IMR-90 (cell line): ENCODE measurements around the gene TST. TPM values are rescaled to one million over a fixed set of nuclear protein-coding genes. Genes with fewer than 3 reads are reported as not detected.

Experiments
- ATAC-seq: fragments of 200-7000 bp; cut with Tn5 transposase; 2 replicates; pipeline ENCODE4 v1.9.1; 2020; ENCODE audit warnings: low read depth, mild to moderate bottlenecking, moderate library complexity
- BruUV-seq: library from RNA; stranded (reverse); fragments of 400-500 nt; replicated peaks from 2 replicates; lab custom pipeline; 2021; lab: Mats Ljungman, UMichigan
- CTCF ChIA-PET: fragments of 300-600 bp; formaldehyde crosslinking; extraction: SDS; loops from one replicate; lab custom pipeline; 2021; ENCODE audit warnings: antibody characterized with exemption; lab: Yijun Ruan, JAX
- POLR2A ChIA-PET: fragments of 300-600 bp; sonication (Branson Sonifier 250); formaldehyde crosslinking; loops from one replicate; lab custom pipeline; 2022; ENCODE audit warnings: antibody characterized with exemption; ENCODE audit not compliant: unreplicated experiment; lab: Charles Lee
- DNase-seq: peaks from one replicate; pipeline ENCODE4 v3.0.0; 2013
- H2AFZ ChIP-seq: replicated peaks from 2 replicates; pipeline ENCODE3; 2013; ENCODE audit warnings: low read length, mild to moderate bottlenecking; ENCODE audit not compliant: poor library complexity
- H2AK5ac ChIP-seq: 2 replicates; pipeline ENCODE4 v1.6.1; 2013; ENCODE audit warnings: low read depth, low read length, inconsistent platforms
- H2AK9ac ChIP-seq: replicated peaks from 2 replicates; pipeline ENCODE3; 2013; ENCODE audit warnings: mild to moderate bottlenecking, low read depth, low read length, moderate library complexity; ENCODE audit not compliant: poor library complexity
- H2BK120ac ChIP-seq: 2 replicates; pipeline ENCODE4 v1.6.1; 2013; ENCODE audit warnings: low read depth, low read length, inconsistent platforms
- H2BK15ac ChIP-seq: 3 replicates; pipeline ENCODE4 v1.6.1; 2013; ENCODE audit warnings: low read depth, low read length, inconsistent platforms
- H2BK20ac ChIP-seq: 2 replicates; pipeline ENCODE4 v1.6.1; 2013; ENCODE audit warnings: low read depth, mild to moderate bottlenecking, inconsistent platforms, low read length, moderate library complexity
- H2BK5ac ChIP-seq: 2 replicates; pipeline ENCODE4 v1.6.1; 2013; ENCODE audit warnings: mild to moderate bottlenecking, low read depth, low read length, inconsistent platforms; ENCODE audit not compliant: poor library complexity, severe bottlenecking
- H3K14ac ChIP-seq: replicated peaks from 2 replicates; pipeline ENCODE4 v1.6.1; 2013; ENCODE audit warnings: low read depth, low read length, inconsistent platforms
- H3K18ac ChIP-seq: 2 replicates; pipeline ENCODE4 v1.6.1; 2013; ENCODE audit warnings: low read depth, low read length, control low read depth
- H3K23ac ChIP-seq: 2 replicates; pipeline ENCODE4 v1.6.1; 2013; ENCODE audit warnings: low read depth, low read length, inconsistent platforms
- H3K27ac ChIP-seq: 2 replicates; pipeline ENCODE4 v1.5.1; 2013; ENCODE audit warnings: mild to moderate bottlenecking, control low read depth, low read length; ENCODE audit not compliant: insufficient read depth
- H3K27me3 ChIP-seq: 2 replicates; pipeline ENCODE4 v1.6.1; 2013; ENCODE audit warnings: low read length; ENCODE audit not compliant: control insufficient read depth, insufficient read depth
- H3K36me3 ChIP-seq: 2 replicates; pipeline ENCODE4 v1.6.1; 2013; ENCODE audit warnings: low read length, mixed read lengths; ENCODE audit not compliant: control insufficient read depth, insufficient read depth
- H3K4ac ChIP-seq: 2 replicates; pipeline ENCODE4 v1.6.1; 2013; ENCODE audit warnings: low read depth, low read length, inconsistent platforms
- H3K4me1 ChIP-seq: 2 replicates; pipeline ENCODE4 v1.6.1; 2013; ENCODE audit warnings: low read length, mixed read lengths; ENCODE audit not compliant: control insufficient read depth, insufficient read depth
- H3K4me2 ChIP-seq: 2 replicates; pipeline ENCODE4 v1.6.1; 2013; ENCODE audit warnings: low read depth, mild to moderate bottlenecking, control low read depth, low read length, moderate library complexity
- H3K4me3 ChIP-seq: 2 replicates; pipeline ENCODE4 v1.5.1; 2013; ENCODE audit warnings: low read depth, mild to moderate bottlenecking, control low read depth, low read length, moderate library complexity; ENCODE audit not compliant: insufficient read depth
- H3K56ac ChIP-seq: 2 replicates; pipeline ENCODE4 v1.6.1; 2013; ENCODE audit warnings: low read length, inconsistent platforms; ENCODE audit not compliant: insufficient read depth; ENCODE audit errors: extremely low read depth
- H3K79me1 ChIP-seq, 2 experiments: 2 replicates each; pipeline ENCODE4 v1.6.1; 2013; ENCODE audit warnings: low read length in 2 of 2, inconsistent platforms in 1 of 2, low read depth in 1 of 2
- H3K9ac ChIP-seq: 2 replicates; pipeline ENCODE4 v1.6.1; 2013; ENCODE audit warnings: low read depth, low read length, control low read depth
- H3K9me1 ChIP-seq: 2 replicates; pipeline ENCODE4 v1.6.1; 2013; ENCODE audit warnings: low read length, inconsistent platforms; ENCODE audit not compliant: insufficient read depth
- H3K9me3 ChIP-seq: 2 replicates; pipeline ENCODE4 v1.6.1; 2013; ENCODE audit warnings: low read length; ENCODE audit not compliant: control insufficient read depth, insufficient read depth
- H4K20me1 ChIP-seq: 2 replicates; pipeline ENCODE4 v1.6.1; 2013; ENCODE audit warnings: low read length, inconsistent platforms; ENCODE audit not compliant: insufficient read depth
- H4K5ac ChIP-seq: 2 replicates; pipeline ENCODE4 v1.6.1; 2013; ENCODE audit warnings: mild to moderate bottlenecking, low read depth, low read length, control low read depth
- H4K8ac ChIP-seq, 2 experiments: 2 replicates each; pipeline ENCODE4 v1.6.1; 2013; ENCODE audit warnings: low read depth in 2 of 2, low read length in 2 of 2, control low read depth in 1 of 2, inconsistent platforms in 1 of 2
- H4K91ac ChIP-seq: 2 replicates; pipeline ENCODE4 v1.6.1; 2013; ENCODE audit warnings: low read depth, low read length, inconsistent platforms; ENCODE audit not compliant: insufficient read depth
- BHLHE40 ChIP-seq: fragments of 150-350 bp; IDR thresholded peaks from 2 replicates; pipeline ENCODE4 v1.6.1; 2016; ENCODE audit warnings: mild to moderate bottlenecking, low read depth, low read length
- CEBPB ChIP-seq: IDR thresholded peaks from 2 replicates; pipeline ENCODE4 v1.6.1; 2012; ENCODE audit warnings: low read depth, low read length, improper control_type of control experiment
- RAD21 ChIP-seq: IDR thresholded peaks from 2 replicates; pipeline ENCODE4 v1.6.1; 2012; ENCODE audit warnings: low read length, improper control_type of control experiment
- RCOR1 ChIP-seq: IDR thresholded peaks from 2 replicates; pipeline ENCODE4 v1.6.1; 2012; ENCODE audit warnings: mild to moderate bottlenecking, low read length, improper control_type of control experiment; ENCODE audit not compliant: insufficient replicate concordance
- RFX5 ChIP-seq: IDR thresholded peaks from 2 replicates; pipeline ENCODE4 v1.8.0; 2012; ENCODE audit warnings: low read depth, mild to moderate bottlenecking, low read length, moderate library complexity
- WGBS, 2 experiments: methylation state at CpG; one replicate each; pipeline versions ENCODE4 v1.1.5 to v1.1.7; 2013; ENCODE audit warnings: missing lambda C conversion rate in 2 of 2; ENCODE audit not compliant: insufficient read length in 1 of 2; ENCODE audit errors: extremely low coverage in 2 of 2; 5-methylcytosine and 5-hydroxymethylcytosine counted together
- dilution Hi-C: fragments of 300-500 bp; cut with HindIII; formaldehyde crosslinking; loops from one replicate; pipeline ENCODE4 v1.14.3; 2018; ENCODE audit warnings: low sequenced_read_pairs; ENCODE audit not compliant: unreplicated experiment
- in situ Hi-C: fragments of 300-500 bp; cut with MboI; formaldehyde crosslinking; loops from 3 replicates; pipeline ENCODE4 v1.14.3; 2019; ENCODE audit warnings: low sequenced_read_pairs, inconsistent platforms, mixed read lengths
- intact Hi-C: fragments of 100-400 bp; cut with micrococcal nuclease; formaldehyde crosslinking; loops from 2 replicates; pipeline ENCODE4 v1.10.0; 2022
- polyA plus RNA-seq, 3 experiments: library from polyadenylated mRNA; depleted of rRNA; stranded (reverse); fragments of >200 nt; gene quantifications; 2 replicates each; pipeline ENCODE4 v1.2.3, GENCODE V29; 2012; ENCODE audit warnings: low replicate concordance in 1 of 3
- total RNA-seq: library from RNA; depleted of rRNA; stranded (reverse); fragments of >200 nt; gene quantifications from 2 replicates; pipeline ENCODE4 v1.2.3, GENCODE V29; 2012

The TST gene
- total and polyA plus RNA-seq, 2 of the 4 experiments (the other 2 are of a cell fraction), result 31.7 to 37.7 TPM

DNA sequence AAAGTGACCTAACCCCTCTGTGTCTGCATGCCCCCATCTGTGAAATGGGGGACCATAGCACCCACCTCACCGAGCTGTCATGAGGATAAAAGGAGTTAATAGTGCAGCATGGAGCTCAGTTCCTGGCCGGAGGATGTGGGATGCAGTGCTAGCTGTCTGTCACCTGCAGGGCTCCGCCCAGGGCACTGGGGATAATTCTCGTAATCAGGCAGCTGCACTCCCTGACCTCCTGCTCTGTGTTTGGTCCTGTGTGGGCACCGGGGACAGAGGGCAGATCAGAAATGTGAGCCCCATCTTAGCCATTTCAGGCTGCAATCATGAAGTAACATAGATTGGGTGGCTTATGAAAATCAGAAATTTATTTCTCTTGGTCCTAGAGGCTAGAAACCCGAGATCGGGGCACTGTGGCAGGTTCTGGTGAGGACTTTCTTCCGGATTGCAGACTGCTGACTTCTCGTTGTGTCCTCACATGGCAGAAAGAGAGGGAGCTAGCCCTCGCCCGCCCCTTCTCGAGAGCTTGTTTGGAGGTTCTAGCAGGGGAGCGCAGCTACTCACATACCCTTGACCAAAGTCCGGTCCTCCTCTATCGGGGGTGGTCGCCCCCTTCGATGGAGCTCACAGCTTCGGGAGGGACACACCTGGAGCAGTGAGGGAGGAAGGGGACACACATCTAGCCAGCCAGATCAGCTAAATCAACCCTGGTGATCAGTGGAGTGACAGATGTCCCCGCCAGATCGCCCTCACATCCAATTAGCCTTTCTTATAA lies 35.5 kb upstream of the TST start:
- in situ Hi-C loops, result no loop called here
- H2BK120ac ChIP-seq, result no peak overlapping the region
- no peak overlapping the region for H2BK15ac ChIP-seq
- no peak overlapping the region for H3K4ac ChIP-seq
- intact Hi-C loops, result loop anchor here (5.0 kb wide), 1 partner anchor 143 kb away; no protein-coding TSS in a partner anchor
- 89% methylated on average over 6 of the region's 20 CpGs; no CpG with 5 or more reads in 1 of the 2 experiments for WGBS, 2 experiments
- ChIA-PET CTCF (no interaction called here), POLR2A (no interaction called here)
- H3K4me3 ChIP-seq, result no peak overlapping the region
- dilution Hi-C loops, result no loop called here
- BruUV-seq, result no TSS peak
- TF ChIP-seq BHLHE40 (no peak), CEBPB (no peak), RFX5 (no peak), RAD21 (no peak), RCOR1 (no peak)
- no peaks in the 10 kb centered on the region for H3K27me3 ChIP-seq
- H3K56ac ChIP-seq, result no peak overlapping the region
- no peaks in the 10 kb centered on the region for H4K20me1 ChIP-seq
- peaks cover 4% of the 10 kb centered on the region; the same call in 1 of the 2 replicates for H3K4me1 ChIP-seq
- no peak overlapping the region for H3K4me2 ChIP-seq
- H3K14ac ChIP-seq, result no peak overlapping the region
- DNase-seq (no peak), ATAC-seq (no peak)
- H4K91ac ChIP-seq, result no peak overlapping the region
- H2AK5ac ChIP-seq, result no peak overlapping the region
- H4K5ac ChIP-seq, result no peak overlapping the region
- H3K9me1 ChIP-seq, result peaks cover 8% of the 10 kb centered on the region; the same call in 1 of the 2 replicates
- H3K23ac ChIP-seq, result no peak overlapping the region
- peaks cover 7 to 17% of the 10 kb centered on the region in 2 experiments; a peak in 3 of 4 replicates for H3K79me1 ChIP-seq
- H3K36me3 ChIP-seq, result peaks cover 38% of the 10 kb centered on the region
- no peak overlapping the region for H3K27ac ChIP-seq
- H3K9me3 ChIP-seq, result no peaks in the 10 kb centered on the region
- H2AK9ac ChIP-seq, result no peak overlapping the region
- no peak overlapping the region for H3K9ac ChIP-seq
- H3K18ac ChIP-seq, result no peak overlapping the region
- no peak overlapping the region for H2BK20ac ChIP-seq
- H2BK5ac ChIP-seq, result no peak overlapping the region
- H2AFZ ChIP-seq, result no peak overlapping the region
- no peak overlapping the region for H4K8ac ChIP-seq
